Fibroblast of peridontal ligament (primary cell): ENCODE measurements around the gene HSPA9.

Experiments used
- DNase-seq: peaks from one replicate; pipeline ENCODE4 v3.0.0-alpha.2; 2010; ENCODE audit errors: extremely low read depth

The HSPA9 gene

GRCh38 chr5:138575194-138576015 is at the start of gene HSPA9:
HSPA9 (minus strand) TSS chr5:138575401; CDS start chr5:138575318, 83 bp downstream.
- peak; percentile 100 for DNase-seq

- peak; percentile 40 for DNase-seq
Measured at GRCh38 chr5:138623053-138623452, 47.9 kb upstream of the HSPA9 start.

GRCh38 chr5:138622051-138622450 is 46.9 kb upstream of the HSPA9 start:
- no peak for DNase-seq

GRCh38 chr5:138620663-138621224 is 45.5 kb upstream of the HSPA9 start:
- no peak for DNase-seq

- no peak for DNase-seq
Measured at GRCh38 chr5:138616508-138616907, 41.3 kb upstream of the HSPA9 start.

GRCh38 chr5:138615461-138615860 is 40.3 kb upstream of the HSPA9 start:
- DNase-seq: no peak

GRCh38 chr5:138611678-138612218 is 36.5 kb upstream of the HSPA9 start:
- no peak for DNase-seq

GRCh38 chr5:138610918-138611677 is 35.9 kb upstream of the HSPA9 start:
- no peak for DNase-seq

- no peak for DNase-seq
Measured at GRCh38 chr5:138610415-138610917, 35.3 kb upstream of the HSPA9 start.

- no peak for DNase-seq
Measured at GRCh38 chr5:138606378-138607064, 31.3 kb upstream of the HSPA9 start.

- DNase-seq: no peak
Measured at GRCh38 chr5:138605254-138605972, 30.2 kb upstream of the HSPA9 start.

GRCh38 chr5:138604176-138604785 is 29.1 kb upstream of the HSPA9 start:
- DNase-seq: no peak

GRCh38 chr5:138603249-138603920 is 28.2 kb upstream of the HSPA9 start:
- no peak for DNase-seq

GRCh38 chr5:138602371-138603000 is 27.3 kb upstream of the HSPA9 start:
- no peak for DNase-seq

- DNase-seq: peak; percentile 93
Measured at GRCh38 chr5:138601444-138601843, 26.2 kb upstream of the HSPA9 start.

GRCh38 chr5:138600446-138600845 is 25.2 kb upstream of the HSPA9 start:
- no peak for DNase-seq

GRCh38 chr5:138597661-138598400 is 22.6 kb upstream of the HSPA9 start:
- DNase-seq: no peak

GRCh38 chr5:138596105-138596881 is 21.1 kb upstream of the HSPA9 start:
- DNase-seq: no peak
